Measurements from ENCODE around the gene BARX1. TPM values are rescaled to one million over a fixed set of nuclear protein-coding genes. Genes with fewer than 3 reads are reported as not detected.

Gene BARX1
- total RNA-seq, 1 experiment from 2014 or later = not detected

DNA sequence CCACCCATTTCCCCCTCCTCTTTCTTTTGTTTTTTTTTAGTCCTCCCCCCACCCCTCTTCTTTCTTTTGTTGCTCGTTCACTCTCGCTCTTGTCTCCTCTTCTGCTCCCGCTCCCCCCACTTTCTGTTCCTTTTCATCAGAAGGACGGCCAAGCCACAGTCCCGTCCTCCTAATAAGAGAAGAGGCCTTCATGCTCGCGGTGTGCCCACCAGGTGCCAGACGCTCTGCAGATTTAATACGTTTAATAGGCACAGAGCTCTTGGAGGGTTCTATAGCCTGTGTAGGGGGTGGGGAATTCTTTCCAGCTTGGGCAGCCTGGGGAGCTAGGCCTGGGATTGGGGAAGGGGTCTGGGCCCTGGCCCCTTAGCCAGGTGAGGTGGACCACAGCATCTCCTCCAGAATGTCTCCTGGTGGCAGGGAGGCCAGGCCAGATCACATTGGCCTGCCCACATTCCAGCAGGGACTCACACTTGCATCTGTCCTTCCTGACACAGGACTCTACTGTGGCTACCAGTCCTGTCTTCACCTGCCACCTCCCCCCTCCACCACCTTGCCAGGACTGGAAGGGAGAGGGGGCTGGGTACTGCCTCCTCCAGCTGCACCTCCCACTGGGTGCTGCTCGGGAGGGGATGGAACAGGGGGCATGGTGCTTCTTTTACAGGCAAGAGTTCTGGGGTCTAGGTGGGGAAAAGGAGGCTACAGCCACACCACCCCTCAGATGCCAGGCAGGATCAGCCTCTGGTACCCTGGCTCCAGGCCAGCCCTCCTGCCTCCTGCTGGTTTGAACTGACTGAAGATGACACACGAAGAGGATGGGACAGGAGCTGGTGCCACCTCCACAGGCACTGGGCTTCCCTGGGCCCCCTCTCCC lies 6.1 kb upstream of the BARX1 start:
- no peaks in the 10 kb centered on the region for H3K27me3 ChIP-seq

GRCh38 chr9:93960221-93960970 lies 5.2 kb upstream of the BARX1 start:
- Histone ChIP-seq H3K9me3 (replicated peaks) (no peaks in the 10 kb centered on the region), H3K27ac (no peak overlapping the region), H3K27me3 (no peaks in the 10 kb centered on the region), H3K36me3 (no peaks in the 10 kb centered on the region), H3K4me3 (no peak overlapping the region), H3K4me1 (0 out of 2 replicates have a peak, but pooled peaks cover 2% of the 10 kb centered on the region)
- no peak for DNase-seq

More for the DNA sequence above, 6.1 kb upstream of the BARX1 start:
- Histone ChIP-seq H3K4me3 (no peak overlapping the region), H3K9me3 (replicated peaks) (no peaks in the 10 kb centered on the region), H3K36me3 (no peaks in the 10 kb centered on the region), H3K4me1 (0 out of 2 replicates have a peak, but pooled peaks cover 2% of the 10 kb centered on the region), H3K27ac (no peak overlapping the region)
- no peak for DNase-seq

- no peak overlapping the region for H3K27ac ChIP-seq
- no peak overlapping the region for H3K4me3 ChIP-seq
- no peak for DNase-seq
- H3K36me3 ChIP-seq = no peaks in the 10 kb centered on the region
- no peaks in the 10 kb centered on the region for H3K27me3 ChIP-seq
- H3K9me3 ChIP-seq (replicated peaks) = no peaks in the 10 kb centered on the region
- 0 out of 2 replicates have a peak, but pooled peaks cover 2% of the 10 kb centered on the region for H3K4me1 ChIP-seq
These were observed 4.6 kb upstream of the BARX1 start for GRCh38 chr9:93959739-93960154.

GRCh38 chr9:93958819-93959682 lies 3.9 kb upstream of the BARX1 start:
- DNase-seq = no peak
- H3K27ac ChIP-seq = no peak overlapping the region
- H3K27me3 ChIP-seq = no peaks in the 10 kb centered on the region
- no peaks in the 10 kb centered on the region for H3K9me3 ChIP-seq (replicated peaks)
- H3K4me3 ChIP-seq = no peak overlapping the region
- 0 out of 2 replicates have a peak, but pooled peaks cover 2% of the 10 kb centered on the region for H3K4me1 ChIP-seq
- H3K36me3 ChIP-seq = no peaks in the 10 kb centered on the region

GRCh38 chr9:93958121-93958818 lies 3.1 kb upstream of the BARX1 start:
- no peaks in the 10 kb centered on the region for H3K4me1 ChIP-seq
- no peak for DNase-seq
- H3K27me3 ChIP-seq = no peaks in the 10 kb centered on the region
- H3K36me3 ChIP-seq = no peaks in the 10 kb centered on the region
- no peak overlapping the region for H3K27ac ChIP-seq
- H3K4me3 ChIP-seq = no peak overlapping the region
- no peaks in the 10 kb centered on the region for H3K9me3 ChIP-seq (replicated peaks)

- Histone ChIP-seq H3K9me3 (replicated peaks) (no peaks in the 10 kb centered on the region), H3K27ac (no peak overlapping the region), H3K4me3 (no peak overlapping the region), H3K4me1 (no peaks in the 10 kb centered on the region), H3K36me3 (no peaks in the 10 kb centered on the region), H3K27me3 (no peaks in the 10 kb centered on the region)
- no peak for DNase-seq
These were observed 1.0 kb upstream of the BARX1 start for GRCh38 chr9:93955981-93956784.

GRCh38 chr9:93954434-93955061 lies 607 bp downstream of the BARX1 start:
- Histone ChIP-seq H3K27me3 (no peaks in the 10 kb centered on the region), H3K27ac (no peak overlapping the region), H3K4me1 (no peaks in the 10 kb centered on the region), H3K4me3 (no peak overlapping the region), H3K36me3 (no peaks in the 10 kb centered on the region), H3K9me3 (replicated peaks) (no peaks in the 10 kb centered on the region)
- no peak for DNase-seq

GRCh38 chr9:93953496-93954433 lies 1.4 kb downstream of the BARX1 start:
- no peak for DNase-seq

GRCh38 chr9:93952784-93953495 lies 2.2 kb downstream of the BARX1 start:
- Histone ChIP-seq H3K4me3 (no peak overlapping the region), H3K36me3 (no peaks in the 10 kb centered on the region), H3K9me3 (replicated peaks) (no peaks in the 10 kb centered on the region), H3K4me1 (no peaks in the 10 kb centered on the region), H3K27me3 (no peaks in the 10 kb centered on the region), H3K27ac (no peak overlapping the region)
- DNase-seq = no peak

More at GRCh38 chr9:93953496-93954433, 1.4 kb downstream of the BARX1 start:
- H3K9me3 ChIP-seq (replicated peaks) = no peaks in the 10 kb centered on the region
- H3K27ac ChIP-seq = no peak overlapping the region
- no peaks in the 10 kb centered on the region for H3K4me1 ChIP-seq
- no peaks in the 10 kb centered on the region for H3K27me3 ChIP-seq
- no peak overlapping the region for H3K4me3 ChIP-seq
- H3K36me3 ChIP-seq = no peaks in the 10 kb centered on the region

- H3K36me3 ChIP-seq = no peaks in the 10 kb centered on the region
- H3K27me3 ChIP-seq = no peaks in the 10 kb centered on the region
- no peak overlapping the region for H3K4me3 ChIP-seq
- no peaks in the 10 kb centered on the region for H3K4me1 ChIP-seq
- no peak for DNase-seq
- H3K27ac ChIP-seq = no peak overlapping the region
- H3K9me3 ChIP-seq (replicated peaks) = no peaks in the 10 kb centered on the region
These were observed 2.9 kb downstream of the BARX1 start for GRCh38 chr9:93952119-93952783.

GRCh38 chr9:93951655-93952118 lies 3.5 kb downstream of the BARX1 start:
- Histone ChIP-seq H3K27me3 (no peaks in the 10 kb centered on the region), H3K4me3 (no peak overlapping the region), H3K4me1 (no peaks in the 10 kb centered on the region), H3K27ac (no peak overlapping the region), H3K9me3 (replicated peaks) (no peaks in the 10 kb centered on the region), H3K36me3 (no peaks in the 10 kb centered on the region)
- DNase-seq = no peak

All from SJCRH30 (cell line).